GM21717 (cell line): ENCODE results near the gene JAML.

Experiments used
- ATAC-seq: cut with Tn5 transposase; IDR thresholded peaks from one replicate; pipeline ENCODE4 v1.9.1; 2021; ENCODE audit warnings: mild to moderate bottlenecking, moderate library complexity; ENCODE audit not compliant: unreplicated experiment

JAML gene

DNA sequence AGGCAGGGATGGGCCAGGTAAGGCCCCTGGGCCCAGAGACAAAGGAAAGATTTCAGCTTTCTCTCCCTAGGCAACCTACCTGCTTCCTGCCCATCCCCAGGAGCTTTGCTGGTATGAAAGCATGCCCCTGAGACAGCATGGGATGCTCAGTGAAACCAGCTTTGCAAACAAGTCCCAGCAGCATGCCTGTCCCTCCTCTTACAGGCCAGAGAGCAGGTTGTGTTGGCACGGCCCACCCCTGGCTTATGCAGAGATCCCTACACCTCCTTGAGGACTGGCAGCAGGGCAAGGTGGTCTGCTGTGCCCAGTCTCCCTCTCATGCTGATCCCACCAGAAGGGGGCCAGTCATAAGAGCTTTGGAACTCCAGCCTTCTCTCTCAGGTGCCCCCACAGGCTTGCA lies 75.3 kb downstream of the JAML start:
- no peak for ATAC-seq

DNA sequence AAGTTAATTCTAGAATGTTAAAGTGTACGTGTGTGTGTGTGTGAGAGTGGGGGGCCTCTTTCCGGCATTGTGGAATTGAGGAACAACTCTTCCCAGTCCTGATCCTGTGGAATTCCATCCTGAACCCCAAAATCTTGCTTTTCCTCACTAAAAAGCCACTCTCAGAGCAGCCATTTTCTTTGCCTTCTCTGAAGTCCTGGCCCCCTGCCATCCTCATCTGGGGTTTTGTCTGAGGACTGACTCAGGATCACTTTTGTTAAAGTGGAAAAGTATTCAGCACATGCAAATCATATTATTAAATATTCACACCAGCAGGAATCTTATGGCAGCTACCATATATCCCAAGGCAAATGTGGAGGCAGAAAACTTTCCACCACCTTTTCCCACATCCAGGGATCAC lies 76.0 kb downstream of the JAML start:
- ATAC-seq, result no peak

DNA sequence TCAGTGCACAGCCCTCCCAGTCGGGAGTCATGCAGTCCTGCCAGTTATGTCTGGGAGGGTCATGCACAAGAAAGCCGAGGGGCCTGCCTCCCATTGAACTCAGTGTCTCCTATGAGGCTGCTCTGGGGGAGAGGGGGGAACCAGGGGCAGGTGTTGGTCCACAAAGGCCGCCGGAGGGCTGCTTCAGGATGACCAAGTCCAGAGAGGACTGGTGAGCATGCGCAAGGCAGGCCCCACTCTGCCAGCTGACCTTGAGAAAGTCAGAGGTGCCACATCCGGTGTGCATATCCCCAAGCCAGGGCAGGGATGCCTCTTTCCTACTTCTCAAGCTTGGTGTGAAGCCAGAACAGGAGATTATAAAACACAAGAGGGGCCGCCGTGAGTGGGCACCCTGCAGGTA lies 76.6 kb downstream of the JAML start:
- ATAC-seq, result no peak

GRCh38 chr11:118147502-118147901 lies 77.3 kb downstream of the JAML start:
- ATAC-seq, result no peak

- ATAC-seq, result no peak
Observed at GRCh38 chr11:118146554-118146953, 78.3 kb downstream of the JAML start.

GRCh38 chr11:118145285-118146227 lies 79.3 kb downstream of the JAML start:
- ATAC-seq, result peak; percentile 77

DNA sequence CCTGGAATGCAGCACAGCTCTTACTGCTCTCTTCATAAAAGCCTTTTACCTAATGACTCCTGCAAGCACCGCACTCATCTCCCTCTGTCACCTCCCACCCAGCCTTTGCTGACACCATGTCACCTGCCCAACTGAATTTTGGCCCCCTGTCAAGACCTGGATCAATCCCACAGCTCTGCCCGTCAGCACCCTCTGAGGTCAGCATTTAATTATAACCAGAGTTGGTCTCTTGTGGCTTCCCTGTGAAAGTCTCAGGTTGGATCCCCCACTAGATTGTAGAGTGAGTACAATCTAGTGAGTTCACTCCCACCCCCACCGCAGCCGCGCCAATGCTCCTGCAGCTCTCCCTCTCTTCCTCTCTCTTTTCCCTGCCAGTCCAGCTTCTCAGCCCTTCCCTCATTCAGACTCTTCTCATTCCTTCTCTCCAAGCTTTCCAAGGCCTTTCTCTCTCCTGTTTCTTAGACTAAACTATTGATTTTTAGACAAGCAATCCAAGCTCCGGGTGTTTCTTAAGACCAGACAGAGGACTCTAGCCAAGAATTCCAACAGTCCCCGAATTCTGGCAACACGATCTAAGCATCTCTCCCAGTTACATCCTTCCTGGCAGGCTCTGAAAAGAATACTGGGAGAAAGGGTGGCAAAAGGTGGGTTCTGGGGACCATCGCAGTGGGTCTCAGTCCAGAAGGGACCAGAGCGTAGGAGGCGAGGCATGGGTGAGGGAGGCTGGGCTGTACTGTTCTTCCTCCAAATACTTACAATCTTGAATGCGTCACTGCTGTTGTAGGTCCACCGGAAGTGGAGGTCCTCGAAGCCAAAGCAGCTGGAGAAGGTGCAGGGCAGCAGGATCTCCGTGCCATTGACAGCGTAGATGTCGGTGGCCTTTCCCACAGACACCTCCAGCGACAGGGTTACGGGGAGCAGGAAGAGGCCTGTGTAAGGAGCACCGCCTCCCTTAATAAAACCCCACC lies 80.2 kb downstream of the JAML start:
- no peak for ATAC-seq
